Activated T-cell treated with anti-CD3 and anti-CD28 coated beads, Interleukin-2, amount 50 U/mL, for 24 hours (primary cell): ENCODE data around the gene SHISAL1.
A peak's percentile ranks its signal among the peaks of the same experiment; 100 is the strongest.
"Not testable (repeated sequence)": the region's sequence is repeated elsewhere in the genome, so short reads cannot be mapped to it uniquely, and the experiment has no call there.

ENCODE experiments used
- DNase-seq: peaks from one replicate; pipeline ENCODE4 v3.0.0-alpha.2; 2020
- H3K27ac Mint-ChIP-seq: 2 replicates; pipeline ENCODE4 v1.8.0; 2020; ENCODE audit warnings: mild to moderate bottlenecking, mixed read lengths
- H3K27me3 Mint-ChIP-seq: 2 replicates; pipeline ENCODE4 v1.8.0; 2020; ENCODE audit warnings: mixed read lengths
- H3K36me3 Mint-ChIP-seq: 2 replicates; pipeline ENCODE4 v1.8.0; 2020; ENCODE audit warnings: low read depth, mixed read lengths
- H3K4me1 Mint-ChIP-seq: 2 replicates; pipeline ENCODE4 v1.8.0; 2020; ENCODE audit warnings: low read depth, mixed read lengths
- H3K4me3 Mint-ChIP-seq: 2 replicates; pipeline ENCODE4 v1.8.0; 2020; ENCODE audit warnings: mild to moderate bottlenecking, moderate library complexity, mixed read lengths
- H3K9me3 Mint-ChIP-seq: 2 replicates; pipeline ENCODE4 v1.8.0; 2020; ENCODE audit warnings: mixed read lengths

The SHISAL1 gene

GRCh38 chr22:44325718-44326490 is 13.2 kb upstream of the SHISAL1 start:
- Mint-ChIP-seq H3K9me3 (no peaks in the 10 kb centered on the region), H3K4me1 (peaks cover 25% of the 10 kb centered on the region), H3K36me3 (no peaks in the 10 kb centered on the region), H3K27me3 (peaks cover 69% of the 10 kb centered on the region), H3K4me3 (peak overlapping the region; percentile 66), H3K27ac (no peak overlapping the region)
- no peak for DNase-seq

GRCh38 chr22:44323140-44323790 is 10.5 kb upstream of the SHISAL1 start:
- not testable (repeated sequence) for H3K9me3 Mint-ChIP-seq
- peaks cover 46% of the 10 kb centered on the region for H3K27me3 Mint-ChIP-seq

GRCh38 chr22:44319685-44320084 is 6.9 kb upstream of the SHISAL1 start:
- Mint-ChIP-seq H3K4me3 (no peak overlapping the region), H3K36me3 (no peaks in the 10 kb centered on the region), H3K27ac (no peak overlapping the region), H3K9me3 (no peaks in the 10 kb centered on the region), H3K27me3 (peaks cover 17% of the 10 kb centered on the region), H3K4me1 (peaks cover 4% of the 10 kb centered on the region)
- DNase-seq = no peak

More at GRCh38 chr22:44323140-44323790, 10.5 kb upstream of the SHISAL1 start:
- H3K27ac Mint-ChIP-seq, H3K4me3 Mint-ChIP-seq, H3K36me3 Mint-ChIP-seq, DNase-seq: not testable (repeated sequence)
- H3K4me1 Mint-ChIP-seq = peaks cover 11% of the 10 kb centered on the region

GRCh38 chr22:44318751-44319150 is 6.0 kb upstream of the SHISAL1 start:
- Mint-ChIP-seq H3K4me1 (peaks cover 10% of the 10 kb centered on the region), H3K36me3 (no peaks in the 10 kb centered on the region), H3K9me3 (no peaks in the 10 kb centered on the region), H3K27me3 (peaks cover 7% of the 10 kb centered on the region), H3K27ac (no peak overlapping the region), H3K4me3 (no peak overlapping the region)
- DNase-seq = no peak

- H3K36me3 Mint-ChIP-seq = no peaks in the 10 kb centered on the region
- H3K4me3 Mint-ChIP-seq = no peak overlapping the region
- H3K27me3 Mint-ChIP-seq = peaks cover 4% of the 10 kb centered on the region
- no peak for DNase-seq
- no peak overlapping the region for H3K27ac Mint-ChIP-seq
- H3K4me1 Mint-ChIP-seq = peaks cover 10% of the 10 kb centered on the region
- no peaks in the 10 kb centered on the region for H3K9me3 Mint-ChIP-seq
Measured at GRCh38 chr22:44317886-44318637, 5.3 kb upstream of the SHISAL1 start.

GRCh38 chr22:44317123-44317444 is 4.3 kb upstream of the SHISAL1 start:
- Mint-ChIP-seq H3K27me3 (no peaks in the 10 kb centered on the region), H3K4me3 (no peak overlapping the region), H3K27ac (no peak overlapping the region), H3K36me3 (no peaks in the 10 kb centered on the region), H3K9me3 (no peaks in the 10 kb centered on the region), H3K4me1 (peaks cover 10% of the 10 kb centered on the region)
- no peak for DNase-seq

- Mint-ChIP-seq H3K27me3 (no peaks in the 10 kb centered on the region), H3K4me3 (no peak overlapping the region), H3K9me3 (no peaks in the 10 kb centered on the region), H3K27ac (no peak overlapping the region), H3K4me1 (peaks cover 10% of the 10 kb centered on the region), H3K36me3 (no peaks in the 10 kb centered on the region)
- no peak for DNase-seq
Measured at GRCh38 chr22:44316393-44317122, 3.8 kb upstream of the SHISAL1 start.

- DNase-seq = no peak
- no peaks in the 10 kb centered on the region for H3K36me3 Mint-ChIP-seq
- no peaks in the 10 kb centered on the region for H3K9me3 Mint-ChIP-seq
- H3K4me1 Mint-ChIP-seq = peaks cover 10% of the 10 kb centered on the region
- no peaks in the 10 kb centered on the region for H3K27me3 Mint-ChIP-seq
- H3K4me3 Mint-ChIP-seq = no peak overlapping the region
- no peak overlapping the region for H3K27ac Mint-ChIP-seq
Measured at GRCh38 chr22:44314425-44315067, 1.8 kb upstream of the SHISAL1 start.

GRCh38 chr22:44313385-44314006 is 745 bp upstream of the SHISAL1 start:
- H3K4me3 Mint-ChIP-seq = no peak overlapping the region
- no peak overlapping the region for H3K27ac Mint-ChIP-seq
- no peaks in the 10 kb centered on the region for H3K27me3 Mint-ChIP-seq
- peaks cover 10% of the 10 kb centered on the region for H3K4me1 Mint-ChIP-seq
- H3K36me3 Mint-ChIP-seq = no peaks in the 10 kb centered on the region
- H3K9me3 Mint-ChIP-seq = no peaks in the 10 kb centered on the region
- no peak for DNase-seq

GRCh38 chr22:44311855-44312170 is 938 bp downstream of the SHISAL1 start:
- Mint-ChIP-seq H3K27ac (no peak overlapping the region), H3K27me3 (no peaks in the 10 kb centered on the region), H3K9me3 (no peaks in the 10 kb centered on the region), H3K36me3 (no peaks in the 10 kb centered on the region), H3K4me3 (no peak overlapping the region), H3K4me1 (peaks cover 10% of the 10 kb centered on the region)
- DNase-seq = no peak

- H3K9me3 Mint-ChIP-seq = no peaks in the 10 kb centered on the region
- no peak overlapping the region for H3K27ac Mint-ChIP-seq
Measured at GRCh38 chr22:44311104-44311854, 1.5 kb downstream of the SHISAL1 start.

GRCh38 chr22:44309647-44310046 is 3.1 kb downstream of the SHISAL1 start:
- H3K27ac Mint-ChIP-seq = no peak overlapping the region
- no peaks in the 10 kb centered on the region for H3K36me3 Mint-ChIP-seq
- DNase-seq = no peak
- H3K4me3 Mint-ChIP-seq = no peak overlapping the region
- H3K9me3 Mint-ChIP-seq = no peaks in the 10 kb centered on the region
- no peaks in the 10 kb centered on the region for H3K27me3 Mint-ChIP-seq
- peaks cover 6% of the 10 kb centered on the region for H3K4me1 Mint-ChIP-seq

More at GRCh38 chr22:44311104-44311854, 1.5 kb downstream of the SHISAL1 start:
- no peak overlapping the region for H3K4me3 Mint-ChIP-seq
- no peak for DNase-seq
- H3K27me3 Mint-ChIP-seq = no peaks in the 10 kb centered on the region
- no peaks in the 10 kb centered on the region for H3K36me3 Mint-ChIP-seq
- peaks cover 10% of the 10 kb centered on the region for H3K4me1 Mint-ChIP-seq

GRCh38 chr22:44309137-44309536 is 3.6 kb downstream of the SHISAL1 start:
- Mint-ChIP-seq H3K36me3 (no peaks in the 10 kb centered on the region), H3K4me3 (no peak overlapping the region), H3K27ac (no peak overlapping the region), H3K4me1 (peaks cover under 1% of the 10 kb centered on the region), H3K9me3 (no peaks in the 10 kb centered on the region), H3K27me3 (no peaks in the 10 kb centered on the region)
- no peak for DNase-seq
